ENCODE data around the gene LRRC27. TPM values are rescaled to one million over a fixed set of nuclear protein-coding genes. Genes with fewer than 3 reads are reported as not detected.
A peak's percentile ranks its signal among the peaks of the same experiment; 100 is the strongest.

LRRC27 gene
- total and polyA plus RNA-seq, 10 donors = 6.1 to 29.9 (median 16.6) TPM

GRCh38 chr10:132371641-132372081, 39.7 kb downstream of the LRRC27 start:
- 49 to 70% (median 59%) methylated on average over 7 to 9 of the region's 9 CpGs for WGBS, 5 donors
- peaks cover 0 to 9% (median 0%) of the 10 kb centered on the region in 8 donors for H3K9me3 ChIP-seq
- H3K4me3 ChIP-seq = no peak overlapping the region
- peak in 3 of 11 experiments; percentile 28 to 33 (median 29) for TF ChIP-seq CTCF (IDR thresholded peaks at IDR 0.05 in 8 of 11, conservative IDR thresholded peaks at IDR 0.05 in 3 of 11)
- TF ChIP-seq POLR2AphosphoS5 (IDR thresholded peaks at IDR 0.05) = no peak
- DNase-seq = peak; percentile 56
- intact Hi-C loops (cut with DNase I; ENCODE audit: low total_unique reads) = no loop called here
- peaks cover 0 to 6% (median 0%) of the 10 kb centered on the region in 7 donors for H3K27me3 ChIP-seq (replicated peaks in 1 of 7)
- peak overlapping the region in 1 of 8 donors; percentile 13 for H3K27ac ChIP-seq
- H3K4me1 ChIP-seq = peaks cover 0 to 27% (median 8%) of the 10 kb centered on the region in 6 donors
- peaks cover 0 to 18% (median 3%) of the 10 kb centered on the region in 6 donors for H3K36me3 ChIP-seq

GRCh38 chr10:132372516-132373095, 40.6 kb downstream of the LRRC27 start:
- no peak for TF ChIP-seq POLR2A (IDR thresholded peaks at IDR 0.05)
- no peak for TF ChIP-seq CTCF (IDR thresholded peaks at IDR 0.05 in 8 of 11, conservative IDR thresholded peaks at IDR 0.05 in 3 of 11)
- no peak for TF ChIP-seq POLR2AphosphoS5 (IDR thresholded peaks at IDR 0.05)
- Histone ChIP-seq H3K4me1 (peaks cover 0 to 32% (median 8%) of the 10 kb centered on the region in 6 donors), H3K27ac (no peak overlapping the region), H3K4me3 (no peak overlapping the region), H3K9me3 (peaks cover 0 to 9% (median 0%) of the 10 kb centered on the region in 8 donors), H3K36me3 (peaks cover 0 to 9% (median 0%) of the 10 kb centered on the region in 6 donors), H3K27me3 (replicated peaks in 1 of 7) (peaks cover 0 to 6% (median 0%) of the 10 kb centered on the region in 7 donors)
- peak; percentile 58 for DNase-seq
- WGBS, 5 donors = 86 to 96% (median 90%) methylated on average over 12 to 16 of the region's 16 CpGs
- intact Hi-C loops (cut with DNase I; ENCODE audit: low total_unique reads) = no loop called here

- 86 to 92% (median 87%) methylated on average over 25 of the region's 25 CpGs for WGBS, 5 donors
- H3K36me3 ChIP-seq = peaks cover 0 to under 1% (median 0%) of the 10 kb centered on the region in 6 donors
- no peak overlapping the region for H3K27ac ChIP-seq
- H3K27me3 ChIP-seq (replicated peaks in 1 of 7) = peaks cover 0 to 6% (median 0%) of the 10 kb centered on the region in 7 donors
- intact Hi-C loops (cut with DNase I; ENCODE audit: low total_unique reads) = no loop called here
- DNase-seq = peak; percentile 64
- H3K4me1 ChIP-seq = peaks cover 0 to 33% (median 8%) of the 10 kb centered on the region in 6 donors
- peaks cover 0 to 5% (median 0%) of the 10 kb centered on the region in 8 donors for H3K9me3 ChIP-seq
- H3K4me3 ChIP-seq = no peak overlapping the region
- no peak for TF ChIP-seq POLR2A (IDR thresholded peaks at IDR 0.05)
- TF ChIP-seq POLR2AphosphoS5 (IDR thresholded peaks at IDR 0.05) = no peak
- no peak for TF ChIP-seq CTCF (IDR thresholded peaks at IDR 0.05 in 8 of 11, conservative IDR thresholded peaks at IDR 0.05 in 3 of 11)
Observed at GRCh38 chr10:132373241-132373955, 41.4 kb downstream of the LRRC27 start.

GRCh38 chr10:132374176-132374575, 42.2 kb downstream of the LRRC27 start:
- WGBS, 5 donors = 79 to 88% (median 83%) methylated on average over 6 to 8 of the region's 8 CpGs
- intact Hi-C loops (cut with DNase I; ENCODE audit: low total_unique reads) = no loop called here

More at GRCh38 chr10:132374176-132374575, 42.2 kb downstream of the LRRC27 start:
- Histone ChIP-seq H3K4me1 (peaks cover 0 to 33% (median 8%) of the 10 kb centered on the region in 6 donors), H3K27me3 (replicated peaks in 1 of 7) (peaks cover 0 to 6% (median 0%) of the 10 kb centered on the region in 7 donors), H3K36me3 (no peaks in the 10 kb centered on the region), H3K4me3 (no peak overlapping the region), H3K9me3 (peaks cover 0 to 5% (median 0%) of the 10 kb centered on the region in 8 donors), H3K27ac (peak overlapping the region in 1 of 8 donors; percentile 68)
- TF ChIP-seq POLR2A (IDR thresholded peaks at IDR 0.05) = no peak
- TF ChIP-seq CTCF (IDR thresholded peaks at IDR 0.05 in 8 of 11, conservative IDR thresholded peaks at IDR 0.05 in 3 of 11) = no peak
- no peak for TF ChIP-seq POLR2AphosphoS5 (IDR thresholded peaks at IDR 0.05)
- DNase-seq = peak; percentile 63

Measured in spleen (tissue), 11 donors.